ENCODE measurements around the gene RGS14. TPM values are rescaled to one million over a fixed set of nuclear protein-coding genes. Genes with fewer than 3 reads are reported as not detected.

Gene RGS14
- total RNA-seq, 1 experiment from 2014 or later = 11.9 TPM

- no peaks in the 10 kb centered on the region for H3K9me3 ChIP-seq (ENCODE audit: insufficient read depth, low read depth)
- TF ChIP-seq EZH2 (IDR thresholded peaks at IDR 0.05; ENCODE audit: low read depth) = no peak
- TF ChIP-seq, protein P1, sequence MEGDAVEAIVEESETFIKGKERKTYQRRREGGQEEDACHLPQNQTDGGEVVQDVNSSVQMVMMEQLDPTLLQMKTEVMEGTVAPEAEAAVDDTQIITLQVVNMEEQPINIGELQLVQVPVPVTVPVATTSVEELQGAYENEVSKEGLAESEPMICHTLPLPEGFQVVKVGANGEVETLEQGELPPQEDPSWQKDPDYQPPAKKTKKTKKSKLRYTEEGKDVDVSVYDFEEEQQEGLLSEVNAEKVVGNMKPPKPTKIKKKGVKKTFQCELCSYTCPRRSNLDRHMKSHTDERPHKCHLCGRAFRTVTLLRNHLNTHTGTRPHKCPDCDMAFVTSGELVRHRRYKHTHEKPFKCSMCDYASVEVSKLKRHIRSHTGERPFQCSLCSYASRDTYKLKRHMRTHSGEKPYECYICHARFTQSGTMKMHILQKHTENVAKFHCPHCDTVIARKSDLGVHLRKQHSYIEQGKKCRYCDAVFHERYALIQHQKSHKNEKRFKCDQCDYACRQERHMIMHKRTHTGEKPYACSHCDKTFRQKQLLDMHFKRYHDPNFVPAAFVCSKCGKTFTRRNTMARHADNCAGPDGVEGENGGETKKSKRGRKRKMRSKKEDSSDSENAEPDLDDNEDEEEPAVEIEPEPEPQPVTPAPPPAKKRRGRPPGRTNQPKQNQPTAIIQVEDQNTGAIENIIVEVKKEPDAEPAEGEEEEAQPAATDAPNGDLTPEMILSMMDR (conservative IDR thresholded peaks at IDR 0.05) = no peak
- peak overlapping the region; percentile 89; the same call in 1 of the 2 replicates for H3K4me2 ChIP-seq
- ChIA-PET POLR2A (ENCODE audit: unreplicated experiment) (no interaction called here), CTCF (interaction anchor here (1.6 kb wide), 1 partner anchor 91 kb away, joined by 3 read pairs; no protein-coding TSS in a partner anchor)
- H3K27me3 ChIP-seq (ENCODE audit: insufficient read depth, low read depth) = no peaks in the 10 kb centered on the region
- H2AFZ ChIP-seq = no peak overlapping the region
- peaks cover 17% of the 10 kb centered on the region; the same call in 1 of the 2 replicates for H4K20me1 ChIP-seq (ENCODE audit: insufficient read depth)
- peaks cover 34% of the 10 kb centered on the region; the same call in 1 of the 2 replicates for H3F3A ChIP-seq (ENCODE audit: insufficient read depth, low read depth)
- intact Hi-C loops (cut with micrococcal nuclease; ENCODE audit: unreplicated experiment) = no loop called here
- no peak overlapping the region for H3K27ac ChIP-seq
- no peaks in the 10 kb centered on the region for H3K9me2 ChIP-seq (ENCODE audit: insufficient read depth)
- DNase-seq = no peak
- no peaks in the 10 kb centered on the region for H3K36me3 ChIP-seq (ENCODE audit: low read depth)
- no peaks in the 10 kb centered on the region for H3K79me2 ChIP-seq (ENCODE audit: low read depth)
- no TSS peak for BruUV-seq (replicated peaks)
- peaks cover 10% of the 10 kb centered on the region; the same call in 1 of the 2 replicates for H3K4me1 ChIP-seq (replicated peaks; ENCODE audit: insufficient read depth)
- H3K4me3 ChIP-seq = no peak overlapping the region
Measured at GRCh38 chr5:177313561-177314259, 44.0 kb upstream of the RGS14 start.

DNA sequence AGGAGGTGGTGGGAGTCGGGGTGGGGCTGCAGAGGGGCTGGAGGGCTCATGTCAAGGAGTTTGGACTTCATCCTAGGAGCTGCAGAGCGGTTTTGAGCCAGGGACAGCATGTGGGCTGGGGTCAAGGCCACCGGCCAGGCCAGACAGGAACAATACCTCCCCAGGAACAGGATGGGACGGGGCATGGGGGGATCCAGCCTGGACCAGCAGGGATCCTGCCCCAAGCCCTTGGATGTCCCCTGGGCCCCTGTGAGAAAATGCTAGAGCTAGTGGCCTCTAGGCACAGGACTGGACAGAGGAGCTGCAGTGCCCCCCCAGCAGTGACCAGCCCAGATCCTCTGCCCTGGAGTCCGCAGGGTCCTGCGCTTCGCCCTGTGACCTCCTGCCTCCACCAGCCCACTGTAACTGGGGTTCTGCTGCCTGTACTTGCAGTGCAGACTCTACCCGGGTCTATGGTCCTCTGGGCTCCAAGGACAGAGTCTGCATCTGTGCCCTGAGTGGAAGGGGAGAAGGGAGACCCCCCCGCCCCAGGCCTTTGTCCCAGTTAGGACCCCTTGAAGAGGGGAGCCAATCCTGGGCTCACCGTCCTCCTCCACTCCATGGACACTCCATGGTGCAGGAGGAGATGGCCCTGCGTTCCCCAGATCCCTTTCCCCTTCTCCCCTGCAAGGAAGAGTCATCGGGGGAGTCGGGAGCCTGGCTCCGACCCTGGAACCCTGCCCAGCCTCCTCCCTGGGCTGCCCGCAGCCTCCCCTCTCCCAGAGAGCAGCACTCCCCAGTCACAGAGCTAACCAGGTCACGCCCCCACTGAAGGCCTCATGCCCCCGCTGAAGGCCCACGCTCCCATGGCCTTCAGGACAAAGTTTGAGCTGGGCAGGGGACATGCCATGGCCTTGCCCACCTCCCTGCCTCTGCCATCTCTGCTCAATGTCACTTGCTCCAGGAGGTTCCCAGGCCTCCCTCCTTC lies 43.1 kb upstream of the RGS14 start:
- H3K4me2 ChIP-seq = no peak overlapping the region
- no TSS peak for BruUV-seq (replicated peaks)
- POLR2A ChIA-PET (ENCODE audit: unreplicated experiment) = no interaction called here
- TF ChIP-seq EZH2 (IDR thresholded peaks at IDR 0.05; ENCODE audit: low read depth) = no peak
- TF ChIP-seq, protein P1 (conservative IDR thresholded peaks at IDR 0.05) = no peak
- no peak overlapping the region for H2AFZ ChIP-seq
- no peaks in the 10 kb centered on the region for H3K36me3 ChIP-seq (ENCODE audit: low read depth)
- peaks cover 17% of the 10 kb centered on the region; the same call in 1 of the 2 replicates for H4K20me1 ChIP-seq (ENCODE audit: insufficient read depth)
- H3K79me2 ChIP-seq (ENCODE audit: low read depth) = no peaks in the 10 kb centered on the region
- intact Hi-C loops (cut with micrococcal nuclease; ENCODE audit: unreplicated experiment) = no loop called here
- DNase-seq = no peak
- H3K4me3 ChIP-seq = no peak overlapping the region
- CTCF ChIA-PET = no interaction called here
- no peaks in the 10 kb centered on the region for H3K27me3 ChIP-seq (ENCODE audit: insufficient read depth, low read depth)
- H3K4me1 ChIP-seq (replicated peaks; ENCODE audit: insufficient read depth) = peaks cover 10% of the 10 kb centered on the region; the same call in 1 of the 2 replicates
- no peak overlapping the region for H3K27ac ChIP-seq
- H3F3A ChIP-seq (ENCODE audit: insufficient read depth, low read depth) = peaks cover 33% of the 10 kb centered on the region; the same call in 1 of the 2 replicates
- H3K9me2 ChIP-seq (ENCODE audit: insufficient read depth) = no peaks in the 10 kb centered on the region
- H3K9me3 ChIP-seq (ENCODE audit: insufficient read depth, low read depth) = no peaks in the 10 kb centered on the region

DNA sequence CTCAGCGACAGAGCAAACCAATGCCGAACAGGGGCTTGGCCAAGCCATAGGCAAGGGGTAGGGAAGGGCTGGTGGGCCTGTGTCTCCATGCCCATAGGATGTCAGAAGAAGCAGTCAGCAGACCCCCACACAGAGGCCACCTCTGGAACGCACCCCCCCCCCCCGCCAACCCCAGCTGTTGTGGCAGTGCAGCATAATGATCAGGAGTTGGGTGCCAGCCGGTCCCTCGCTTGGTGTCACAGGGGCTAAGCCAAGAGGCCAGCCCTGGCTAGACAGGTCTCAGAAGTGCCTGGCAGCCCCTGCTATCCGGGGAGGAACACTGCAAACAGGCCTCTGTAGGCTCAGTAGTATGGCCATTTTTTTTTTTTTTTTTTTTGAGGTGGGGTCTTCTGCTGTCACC lies 42.3 kb upstream of the RGS14 start:
- no peak overlapping the region for H3K4me3 ChIP-seq
- no TSS peak for BruUV-seq (replicated peaks)
- peaks cover 27% of the 10 kb centered on the region; the same call in 1 of the 2 replicates for H3F3A ChIP-seq (ENCODE audit: insufficient read depth, low read depth)
- no peak overlapping the region for H3K4me2 ChIP-seq
- no peaks in the 10 kb centered on the region for H3K27me3 ChIP-seq (ENCODE audit: insufficient read depth, low read depth)
- peaks cover 17% of the 10 kb centered on the region; the same call in 1 of the 2 replicates for H4K20me1 ChIP-seq (ENCODE audit: insufficient read depth)
- TF ChIP-seq EZH2 (IDR thresholded peaks at IDR 0.05; ENCODE audit: low read depth) = no peak
- TF ChIP-seq, protein P1 (conservative IDR thresholded peaks at IDR 0.05) = no peak
- H2AFZ ChIP-seq = no peak overlapping the region
- H3K79me2 ChIP-seq (ENCODE audit: low read depth) = no peaks in the 10 kb centered on the region
- no peak for DNase-seq
- POLR2A ChIA-PET (ENCODE audit: unreplicated experiment) = interaction anchor here (0.6 kb wide), 1 partner anchor 89 kb away, joined by 4 read pairs; no protein-coding TSS in a partner anchor
- CTCF ChIA-PET = interaction anchor here (1.2 kb wide), 1 partner anchor 74 kb away, joined by 3 read pairs; no protein-coding TSS in a partner anchor
- H3K4me1 ChIP-seq (replicated peaks; ENCODE audit: insufficient read depth) = peaks cover 10% of the 10 kb centered on the region; the same call in 1 of the 2 replicates
- H3K36me3 ChIP-seq (ENCODE audit: low read depth) = no peaks in the 10 kb centered on the region
- H3K9me3 ChIP-seq (ENCODE audit: insufficient read depth, low read depth) = no peaks in the 10 kb centered on the region
- H3K9me2 ChIP-seq (ENCODE audit: insufficient read depth) = no peaks in the 10 kb centered on the region
- intact Hi-C loops (cut with micrococcal nuclease; ENCODE audit: unreplicated experiment) = no loop called here
- no peak overlapping the region for H3K27ac ChIP-seq

All from PC-9 (cell line).